GM21381 (cell line): ENCODE data around the gene MACROD2.

Experiments
- ATAC-seq: cut with Tn5 transposase; IDR thresholded peaks from one replicate; pipeline ENCODE4 v1.9.1; 2021; ENCODE audit warnings: mild to moderate bottlenecking, moderate library complexity; ENCODE audit not compliant: unreplicated experiment

The MACROD2 gene

DNA sequence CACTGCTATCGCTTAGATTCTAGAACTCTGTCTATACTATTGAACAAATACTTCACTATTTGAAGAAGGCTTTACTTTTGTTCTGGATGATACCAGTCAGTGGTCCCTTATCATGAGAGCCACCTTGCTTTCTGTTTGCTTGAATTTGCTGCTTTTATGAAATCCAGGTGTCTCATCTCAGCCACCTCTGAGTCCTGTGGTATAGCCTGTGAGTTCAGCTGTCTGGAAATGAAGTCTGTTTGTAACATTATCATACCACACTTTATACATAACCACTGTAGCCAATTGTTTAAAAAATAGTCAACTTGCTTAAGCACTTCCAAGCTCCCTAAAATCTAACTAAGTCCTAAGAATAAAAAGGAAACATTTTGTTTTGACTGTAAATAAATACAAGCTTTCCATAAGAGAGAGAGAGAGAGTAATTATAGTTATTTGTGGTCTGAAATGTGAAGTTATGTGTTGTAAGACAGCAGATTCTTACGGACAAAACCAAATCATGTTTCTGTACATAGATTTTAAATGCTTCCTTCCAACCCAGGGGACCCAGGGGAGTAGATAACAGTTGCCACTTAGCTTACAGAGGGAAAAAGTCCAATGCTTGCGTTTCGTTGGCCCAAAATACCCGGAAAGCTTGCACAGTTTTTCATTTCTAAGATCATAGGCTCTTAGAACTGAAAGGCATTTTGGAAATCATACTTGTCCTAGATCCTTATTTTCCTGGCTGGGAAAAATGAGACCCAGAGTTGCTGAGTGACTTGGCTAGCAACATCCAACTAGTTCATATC is 1449.9 kb downstream of the MACROD2 start:
- ATAC-seq, result no peak

DNA sequence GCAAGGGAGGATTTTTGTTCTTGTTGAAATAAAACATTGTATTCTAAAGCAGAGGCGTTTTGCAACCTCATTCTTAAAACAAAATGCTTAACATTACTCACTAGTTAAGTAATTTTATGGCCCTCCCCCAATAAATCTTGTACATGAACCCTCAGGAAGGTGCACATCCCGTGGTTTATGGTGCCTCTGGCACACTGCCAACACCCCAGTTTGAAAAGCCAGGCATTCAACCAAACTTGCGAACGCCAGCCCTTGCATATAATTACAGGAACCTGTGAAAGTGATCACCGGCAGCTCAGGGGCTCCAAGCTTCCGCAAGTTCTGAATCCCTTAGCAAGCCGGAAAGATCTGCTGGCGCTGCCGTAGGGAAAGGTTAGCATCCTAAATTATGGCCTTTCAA is 1451.1 kb downstream of the MACROD2 start:
- ATAC-seq, result no peak

DNA sequence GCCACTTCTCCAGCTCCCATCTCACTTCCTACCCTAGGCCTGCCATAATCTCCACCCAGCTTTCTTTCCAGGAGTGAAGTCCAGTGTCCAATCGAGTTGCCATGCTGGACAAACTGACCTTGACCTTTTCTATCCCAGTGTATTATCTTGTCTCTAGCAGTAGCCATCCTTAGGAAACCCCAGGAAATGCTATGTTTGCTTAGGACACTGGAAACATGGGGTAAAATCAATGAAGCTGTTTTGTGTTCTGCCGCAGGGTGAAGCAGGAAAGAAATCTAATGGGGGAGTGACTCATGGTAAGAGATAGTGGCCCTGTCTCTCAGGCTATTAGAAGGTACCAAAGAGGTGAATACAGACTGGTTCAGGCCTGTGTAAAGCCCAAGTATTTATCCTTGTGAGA is 1452.2 kb downstream of the MACROD2 start:
- ATAC-seq, result no peak

DNA sequence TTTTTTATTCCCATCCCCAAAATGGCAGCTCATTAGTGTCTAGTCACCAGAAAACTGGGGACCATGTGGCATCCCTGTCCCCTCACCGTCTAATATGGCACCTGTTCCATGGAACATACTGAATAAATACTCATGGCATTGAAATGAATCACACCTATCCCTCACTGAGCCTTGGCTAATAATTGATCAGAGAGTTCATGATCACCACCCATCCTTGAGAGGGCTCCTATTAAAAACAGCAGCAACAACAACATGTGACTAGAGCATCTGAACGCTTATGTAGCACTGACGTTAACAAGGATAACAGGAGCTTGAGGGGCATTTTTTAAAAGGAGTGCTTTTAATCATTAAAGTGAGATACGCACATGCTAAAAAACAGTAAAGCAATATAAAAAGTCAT is 1453.7 kb downstream of the MACROD2 start:
- ATAC-seq, result no peak

DNA sequence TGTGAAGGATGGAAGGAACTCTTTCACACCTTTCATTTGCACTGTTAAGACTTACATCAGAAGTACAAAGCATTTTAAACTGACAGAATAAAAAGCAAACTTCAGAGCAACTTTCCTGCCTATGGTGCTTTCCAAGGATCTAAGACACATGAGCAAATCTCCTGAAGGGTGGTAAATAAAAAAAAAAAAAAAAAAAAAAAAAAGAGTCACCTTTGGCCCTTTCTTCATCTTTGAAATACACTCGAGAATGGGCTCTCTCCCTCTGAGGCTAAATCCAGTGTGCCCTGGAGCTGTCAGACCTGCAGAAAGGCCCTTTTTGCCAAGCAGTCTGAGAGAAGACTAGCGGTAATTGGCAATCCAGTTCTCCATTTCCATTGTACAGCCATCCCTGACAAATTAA is 1455.9 kb downstream of the MACROD2 start:
- no peak for ATAC-seq

DNA sequence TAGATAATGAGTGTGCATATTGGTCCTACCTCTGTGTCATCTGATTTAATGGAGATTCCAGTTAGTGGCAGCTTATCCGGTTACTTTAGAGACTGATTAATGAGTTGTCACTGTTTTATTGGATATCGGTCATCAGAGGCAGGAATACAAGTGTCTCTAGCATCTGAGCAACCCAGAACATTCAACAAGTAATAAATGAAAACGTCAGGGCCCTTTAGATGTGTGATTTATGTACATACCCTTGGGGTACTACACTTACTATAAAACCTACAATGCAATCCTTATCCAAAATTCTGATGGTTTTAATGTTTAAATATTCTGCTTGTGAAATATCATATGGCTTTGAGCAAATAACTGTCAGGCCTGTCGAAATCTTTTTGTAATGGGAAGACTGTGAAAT is 1460.0 kb downstream of the MACROD2 start:
- ATAC-seq, result no peak

DNA sequence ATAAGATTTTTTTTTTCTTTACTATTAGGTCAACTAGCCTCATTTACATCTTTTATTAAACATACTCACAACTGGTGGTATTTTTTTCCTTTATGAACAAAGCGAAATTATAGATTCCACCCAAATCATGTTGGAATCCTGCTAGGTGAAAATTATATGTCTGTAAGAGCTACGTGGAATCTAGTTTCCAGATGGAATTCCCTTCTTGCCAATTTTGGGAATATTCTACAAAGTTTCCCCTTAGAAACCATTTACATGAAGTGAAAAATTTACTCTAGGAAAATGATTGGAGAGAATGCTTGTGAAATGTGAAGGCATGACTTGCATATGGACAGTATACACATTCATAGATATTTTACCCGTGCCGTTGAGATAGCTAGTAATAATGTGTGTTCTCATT is 1466.6 kb downstream of the MACROD2 start:
- ATAC-seq, result no peak

DNA sequence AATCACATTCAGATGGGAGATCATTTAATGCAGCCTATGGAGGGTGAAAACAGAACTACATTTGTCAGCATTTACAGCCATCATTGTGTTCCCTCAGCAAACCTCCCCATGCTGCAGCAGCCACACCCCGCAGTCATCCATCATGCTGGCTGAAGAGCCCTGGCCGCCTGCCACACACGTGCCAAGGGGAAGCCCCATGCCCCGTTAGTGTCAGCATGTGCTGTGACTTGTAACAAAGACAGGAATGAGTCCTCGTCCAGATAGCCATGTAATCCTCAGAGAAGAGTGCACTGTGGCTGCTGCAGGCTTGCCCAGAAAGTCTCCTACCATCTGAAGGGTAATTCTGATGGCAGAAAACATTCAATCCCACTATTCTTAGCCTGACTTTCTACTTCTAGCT is 1480.2 kb downstream of the MACROD2 start:
- no peak for ATAC-seq

DNA sequence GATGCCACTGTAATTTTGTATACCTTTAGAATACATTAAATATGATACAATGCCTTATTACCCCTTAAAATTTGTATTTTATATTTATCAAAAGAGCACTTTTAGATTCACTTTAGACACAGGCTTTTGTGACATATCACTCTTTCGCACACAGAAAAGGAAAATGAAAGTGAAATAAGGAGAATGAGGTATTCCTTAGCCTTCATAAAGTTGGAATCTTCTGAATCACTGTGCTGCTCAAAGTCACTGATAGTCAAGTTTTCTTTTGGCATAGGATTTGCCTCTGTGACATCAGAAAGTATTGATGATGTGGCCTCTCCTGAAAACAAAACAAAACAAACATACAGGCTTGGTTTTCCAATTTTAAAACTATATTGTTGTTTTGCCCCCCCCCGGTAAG is 1480.9 kb downstream of the MACROD2 start:
- no peak for ATAC-seq

DNA sequence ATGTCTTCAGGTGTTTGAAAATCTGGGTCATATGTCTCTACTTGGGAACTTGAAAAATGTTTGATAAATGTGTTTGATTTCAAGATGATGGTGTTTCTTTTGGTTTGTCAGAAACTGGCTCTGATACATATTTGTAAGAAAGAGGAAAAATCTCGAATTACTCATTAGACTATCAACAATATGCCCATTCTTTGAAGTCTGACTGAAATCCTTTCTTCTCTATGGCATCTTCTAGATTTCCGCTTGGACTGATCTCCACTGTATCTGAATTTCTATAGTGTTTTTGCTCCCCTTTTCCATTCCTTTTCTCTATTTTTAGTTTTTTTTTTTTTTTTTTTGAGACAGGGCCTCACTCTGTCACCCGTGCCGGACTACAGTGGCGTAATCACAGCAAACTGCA is 1481.5 kb downstream of the MACROD2 start:
- ATAC-seq, result no peak

DNA sequence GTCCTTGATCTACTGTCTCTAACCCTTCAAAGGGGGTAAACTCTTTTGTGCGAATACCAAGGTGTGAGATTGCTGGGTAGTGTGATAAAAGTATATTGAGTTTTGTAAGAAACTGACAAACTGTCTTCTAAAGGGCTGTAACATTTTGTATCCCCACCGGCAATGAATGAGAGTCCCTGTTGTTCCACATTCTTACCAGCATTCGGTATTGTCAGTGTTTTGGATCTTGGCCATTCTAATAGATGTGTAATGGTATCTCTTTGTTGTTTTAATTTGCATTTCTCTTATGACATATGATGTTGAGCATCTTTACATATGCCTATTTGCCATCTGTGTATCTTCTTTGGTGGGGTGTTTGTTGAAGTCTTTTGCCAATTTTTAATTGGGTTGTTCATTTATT is 1487.2 kb downstream of the MACROD2 start:
- ATAC-seq, result no peak

DNA sequence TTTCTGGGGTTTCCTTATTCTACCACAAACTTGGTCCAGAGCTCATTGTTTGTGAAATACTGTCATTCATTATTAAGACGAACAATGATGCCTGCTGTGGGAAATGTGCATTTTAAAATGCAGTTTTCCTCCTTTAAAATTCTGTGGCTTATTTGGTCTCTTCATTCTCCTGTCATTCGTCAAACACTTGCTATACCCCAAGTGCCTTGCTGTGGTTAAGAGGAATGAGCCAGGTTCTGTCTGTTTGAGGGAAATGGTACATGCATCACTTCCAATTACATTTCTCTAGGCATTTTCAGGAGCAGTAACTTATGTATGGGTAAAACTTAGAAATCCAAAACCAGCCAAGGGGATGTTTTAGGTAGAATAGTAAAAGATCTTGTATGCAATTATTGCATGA is 1490.2 kb downstream of the MACROD2 start:
- ATAC-seq, result no peak

DNA sequence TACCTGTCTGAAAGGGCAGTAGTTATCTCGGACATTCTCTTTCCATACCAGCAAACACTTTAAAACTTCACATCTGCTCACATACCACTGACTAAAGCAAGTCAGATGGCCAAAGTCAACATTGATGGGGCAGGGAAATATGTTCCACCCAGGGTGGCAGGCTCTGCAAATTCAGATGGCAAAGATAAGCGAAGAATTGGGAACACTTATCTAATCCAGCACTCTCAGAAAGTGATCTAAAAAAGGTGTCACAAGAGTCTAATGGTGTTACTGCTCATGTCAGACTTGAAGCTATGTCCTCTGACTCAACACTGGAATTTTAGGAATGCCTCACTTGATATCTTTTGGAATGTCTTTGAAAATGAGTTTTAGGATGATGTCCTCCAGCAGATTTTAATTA is 1491.7 kb downstream of the MACROD2 start:
- no peak for ATAC-seq

DNA sequence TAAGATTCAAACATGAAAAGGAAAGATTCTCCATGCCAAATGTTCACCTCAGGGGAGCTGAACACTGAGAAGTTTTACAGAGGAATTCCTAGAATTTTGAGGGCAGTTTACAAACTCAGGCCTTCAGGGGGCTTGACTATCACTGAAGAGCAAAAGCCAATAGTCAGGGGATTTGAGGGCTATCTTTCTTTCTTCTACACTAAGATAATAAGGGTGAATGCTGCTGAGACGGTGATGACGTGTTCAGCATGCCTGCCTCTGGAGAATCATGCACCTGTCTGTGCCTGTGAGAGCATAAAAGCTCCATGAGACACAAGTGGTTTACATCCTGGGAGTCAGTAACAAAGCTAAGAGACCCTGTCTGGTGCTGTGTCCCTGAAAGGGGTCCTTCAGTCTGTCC is 1492.4 kb downstream of the MACROD2 start:
- no peak for ATAC-seq

DNA sequence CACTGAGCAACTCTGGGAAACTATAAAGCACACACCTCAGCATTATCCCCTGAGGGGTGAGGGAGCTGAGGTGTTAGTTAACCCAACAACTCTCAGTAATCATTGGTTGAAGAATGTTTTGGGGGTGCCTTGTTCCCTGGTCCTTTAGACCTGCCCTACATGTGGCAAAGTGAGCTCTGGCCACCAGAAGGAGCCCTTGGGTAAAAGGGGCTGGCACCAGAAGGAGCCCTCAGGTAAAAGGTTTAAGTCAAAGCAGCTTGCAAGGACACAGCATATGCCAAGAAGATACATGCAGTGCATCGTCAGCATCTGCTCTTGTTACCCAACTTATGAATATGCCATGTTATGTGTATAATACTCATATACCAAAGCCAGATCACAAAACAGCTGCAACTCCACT is 1496.3 kb downstream of the MACROD2 start:
- ATAC-seq, result no peak

DNA sequence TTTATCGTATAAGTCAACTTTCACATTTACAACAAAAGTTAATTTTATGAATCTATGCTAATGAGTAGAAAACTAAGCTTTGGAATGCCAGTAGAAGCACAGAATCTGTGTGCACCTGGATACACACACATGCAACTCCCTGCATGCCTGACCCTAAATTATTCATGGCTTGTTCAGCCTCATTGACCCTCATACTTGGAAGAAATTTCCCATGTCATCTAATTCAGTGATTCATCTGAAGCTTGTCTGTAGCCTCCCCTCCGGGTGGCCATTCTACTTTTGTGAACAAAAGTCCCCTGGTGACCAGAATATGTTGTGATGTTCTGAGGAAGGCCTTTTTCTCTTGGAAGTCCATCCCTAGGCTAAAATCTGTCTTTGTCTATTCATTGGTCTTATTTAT is 1499.5 kb downstream of the MACROD2 start:
- no peak for ATAC-seq

DNA sequence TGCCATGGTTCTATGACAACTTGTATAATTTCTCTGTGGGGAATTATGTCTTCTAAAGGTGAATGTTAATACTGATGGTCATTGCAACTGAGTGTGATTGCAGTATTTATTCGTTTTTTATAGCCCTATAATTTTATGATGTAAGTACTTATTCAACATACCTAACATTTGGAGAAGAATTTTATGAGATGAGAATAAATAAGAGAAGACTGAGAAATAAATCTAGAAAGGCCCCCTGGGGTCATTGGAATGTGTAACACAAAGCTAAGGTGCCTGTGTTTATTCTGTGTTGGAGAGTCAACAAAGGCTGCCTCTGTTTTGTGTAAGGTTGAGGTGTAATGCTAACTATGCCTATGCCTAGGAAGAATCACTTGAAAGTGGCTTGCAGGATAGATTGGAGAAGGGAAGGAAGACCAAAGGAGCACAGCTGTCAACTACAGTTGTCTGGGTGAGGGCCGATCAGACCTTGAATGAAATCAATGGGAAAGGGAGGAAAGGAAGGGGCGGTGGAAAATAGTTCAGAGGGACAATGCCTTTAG is 1501.3 kb downstream of the MACROD2 start:
- no peak for ATAC-seq

DNA sequence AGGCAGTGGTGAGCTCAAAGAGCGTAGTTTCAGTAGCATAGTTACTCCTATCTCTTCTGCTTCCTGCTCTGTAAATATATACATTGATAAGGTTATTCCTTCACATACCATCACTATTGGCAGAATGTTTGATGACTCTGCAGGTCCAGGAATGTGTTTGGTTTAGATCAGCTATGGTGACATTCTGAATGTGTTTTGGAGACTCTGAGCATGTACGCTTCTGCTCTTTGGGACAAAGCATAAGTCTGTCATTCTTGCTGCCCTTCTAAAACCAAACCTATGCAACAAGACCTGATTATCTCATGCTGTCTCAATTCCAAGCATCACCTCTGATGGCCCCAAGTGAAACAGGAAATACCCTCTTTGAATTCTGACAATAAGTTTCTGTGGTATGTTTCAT is 1503.6 kb downstream of the MACROD2 start:
- ATAC-seq, result no peak

DNA sequence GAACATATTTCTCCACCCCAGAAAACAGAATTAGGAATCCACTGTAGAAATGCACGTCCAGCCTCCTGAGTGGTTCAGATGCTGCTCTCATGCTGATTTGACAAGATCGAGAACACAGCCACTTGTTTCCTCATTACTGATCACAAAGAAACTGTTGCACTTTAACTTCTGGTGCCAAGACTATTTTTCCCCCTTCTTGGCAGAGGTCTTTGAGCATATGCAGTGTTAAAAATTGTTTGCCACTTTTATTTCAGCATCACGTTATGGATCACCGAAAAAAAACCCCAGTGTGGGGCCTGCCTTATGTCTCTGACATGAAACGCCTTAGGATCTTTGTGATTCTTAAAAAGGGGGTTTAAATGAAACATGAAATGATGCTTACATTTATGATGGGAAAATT is 1511.0 kb downstream of the MACROD2 start:
- ATAC-seq, result no peak

DNA sequence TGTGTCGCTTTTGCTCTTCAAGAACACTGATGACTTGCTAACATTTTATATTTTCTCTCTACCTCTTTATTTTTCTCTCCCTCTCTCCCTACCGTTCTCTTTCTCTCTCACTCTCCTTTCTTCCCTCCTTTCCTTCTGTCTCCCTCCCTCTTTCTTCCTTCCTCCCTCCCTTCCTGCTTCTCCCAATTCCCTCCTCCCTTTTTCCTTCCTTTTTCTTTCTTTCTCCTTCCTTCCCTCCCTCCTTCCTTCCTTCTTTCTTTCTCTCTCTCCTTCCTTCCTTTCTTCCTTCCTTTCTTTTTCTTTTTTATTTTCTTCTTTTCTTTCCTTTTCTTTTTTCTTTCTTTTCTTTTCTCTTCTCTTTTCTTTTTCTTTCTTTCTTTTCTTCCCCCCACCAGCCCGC is 1511.8 kb downstream of the MACROD2 start:
- no peak for ATAC-seq

DNA sequence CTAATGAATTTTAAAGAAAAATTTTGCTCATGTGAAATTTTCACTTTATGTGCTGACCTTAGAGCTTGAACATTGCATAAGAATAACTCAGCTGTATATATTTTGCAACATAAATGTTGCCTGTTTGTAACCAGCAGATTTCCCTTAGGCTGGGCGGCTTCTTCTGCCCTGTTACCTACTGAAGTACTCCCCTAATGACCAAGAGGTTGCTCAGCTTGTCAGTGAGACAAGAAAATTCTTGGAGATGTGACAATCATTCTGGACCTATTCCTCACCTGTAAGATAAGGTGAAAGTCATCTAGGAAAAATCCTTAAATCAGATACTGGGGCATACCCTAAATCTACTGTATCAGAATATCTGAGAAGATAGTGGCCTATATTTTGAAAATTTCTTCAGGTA is 1516.2 kb downstream of the MACROD2 start:
- ATAC-seq, result no peak

DNA sequence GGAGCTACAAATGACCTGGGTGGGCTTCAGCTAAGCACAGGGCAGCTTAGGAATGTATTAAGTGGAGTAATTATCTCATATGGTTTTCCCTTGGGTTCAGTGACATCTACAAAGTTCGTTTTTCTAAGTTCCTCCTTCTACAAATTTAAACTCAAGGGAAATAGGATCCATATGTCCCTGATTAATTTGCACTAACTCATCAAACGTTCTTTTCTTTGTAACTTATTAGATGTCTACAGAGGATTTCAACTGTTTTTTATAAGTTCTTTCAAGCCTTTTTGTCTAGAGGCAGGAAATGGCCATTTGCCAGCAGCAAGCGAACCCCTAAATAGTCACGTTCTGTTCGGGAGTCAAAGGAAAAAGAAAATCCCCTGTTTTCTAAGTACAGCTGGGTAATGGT is 1517.6 kb downstream of the MACROD2 start:
- ATAC-seq, result no peak

DNA sequence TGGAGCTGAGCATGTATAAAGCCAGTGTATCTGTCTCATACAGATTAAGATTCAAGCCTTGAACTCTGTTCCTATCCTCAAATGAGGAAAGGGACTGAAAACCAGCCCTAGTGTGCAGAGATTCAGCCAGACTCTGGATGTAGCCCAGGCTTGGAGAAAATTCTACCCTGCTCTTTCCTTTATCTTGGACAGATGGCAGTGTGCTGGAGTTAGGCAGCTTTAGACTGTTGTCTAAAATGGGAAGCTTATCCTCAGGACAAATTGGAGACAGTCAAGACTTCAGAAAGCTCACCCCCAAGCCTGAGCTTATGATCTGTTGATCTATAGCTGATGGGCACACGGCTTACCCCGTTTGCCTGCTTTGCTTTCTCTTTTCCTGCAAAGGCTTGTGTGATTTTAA is 1520.4 kb downstream of the MACROD2 start:
- no peak for ATAC-seq
